ENCODE measurements around the gene HIPK1.
A peak's percentile ranks its signal among the peaks of the same experiment; 100 is the strongest.

HIPK1 gene

DNA sequence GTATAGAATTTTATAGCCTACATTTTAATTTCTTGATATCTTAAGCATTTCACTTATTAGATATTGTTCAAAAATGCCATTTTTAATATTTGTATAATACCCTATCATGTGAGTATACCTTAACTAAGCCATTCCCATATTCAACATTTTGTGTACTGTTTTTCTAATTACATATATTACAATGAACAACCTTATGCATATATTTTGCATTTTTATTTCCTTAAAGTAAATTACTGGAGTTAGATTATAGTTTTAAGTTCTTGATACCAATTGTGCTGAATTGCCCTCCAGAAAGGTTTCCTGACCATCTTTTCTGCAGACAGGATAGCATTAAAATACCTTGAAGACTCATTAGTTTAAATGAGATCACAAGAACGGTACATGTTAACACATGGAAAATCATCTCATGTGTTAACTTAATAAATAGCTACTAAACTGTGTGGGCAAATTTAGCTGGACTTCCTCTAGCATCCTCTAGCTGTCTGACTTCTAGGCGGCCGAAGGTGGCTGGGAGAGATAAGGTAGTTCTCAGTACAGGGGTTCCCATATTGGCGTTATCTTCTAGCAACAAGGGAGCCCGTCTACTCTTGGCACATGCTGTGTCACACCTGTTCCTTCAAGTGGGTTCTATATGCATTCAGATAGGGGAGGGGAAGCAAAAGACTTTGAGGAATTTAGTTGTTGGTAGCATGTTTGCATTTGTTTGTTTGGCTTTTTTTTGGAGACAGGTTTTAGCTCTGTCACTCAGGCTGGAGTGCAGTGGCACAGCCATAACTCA is 15.0 kb upstream of the HIPK1 start:
- no peak for DNase-seq

DNA sequence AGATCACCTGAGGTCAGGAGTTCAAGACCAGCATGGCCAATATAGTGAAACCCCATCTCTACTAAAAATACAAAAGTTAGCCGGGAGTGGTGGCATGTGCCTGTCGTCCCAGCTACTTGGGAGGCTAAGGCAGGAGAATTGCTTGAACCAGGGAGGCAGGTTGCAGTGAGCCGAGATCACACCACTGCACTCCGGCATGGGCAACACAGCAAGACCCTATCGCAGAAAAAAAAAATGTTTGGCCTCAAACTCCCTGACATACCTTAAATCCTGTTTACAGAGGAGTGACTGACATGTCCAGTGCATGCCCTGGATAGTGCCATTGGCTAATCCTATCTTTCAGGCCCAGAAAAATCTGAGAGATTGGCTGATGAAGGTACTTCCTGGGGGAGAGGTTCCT is 12.2 kb upstream of the HIPK1 start:
- no peak for DNase-seq

DNA sequence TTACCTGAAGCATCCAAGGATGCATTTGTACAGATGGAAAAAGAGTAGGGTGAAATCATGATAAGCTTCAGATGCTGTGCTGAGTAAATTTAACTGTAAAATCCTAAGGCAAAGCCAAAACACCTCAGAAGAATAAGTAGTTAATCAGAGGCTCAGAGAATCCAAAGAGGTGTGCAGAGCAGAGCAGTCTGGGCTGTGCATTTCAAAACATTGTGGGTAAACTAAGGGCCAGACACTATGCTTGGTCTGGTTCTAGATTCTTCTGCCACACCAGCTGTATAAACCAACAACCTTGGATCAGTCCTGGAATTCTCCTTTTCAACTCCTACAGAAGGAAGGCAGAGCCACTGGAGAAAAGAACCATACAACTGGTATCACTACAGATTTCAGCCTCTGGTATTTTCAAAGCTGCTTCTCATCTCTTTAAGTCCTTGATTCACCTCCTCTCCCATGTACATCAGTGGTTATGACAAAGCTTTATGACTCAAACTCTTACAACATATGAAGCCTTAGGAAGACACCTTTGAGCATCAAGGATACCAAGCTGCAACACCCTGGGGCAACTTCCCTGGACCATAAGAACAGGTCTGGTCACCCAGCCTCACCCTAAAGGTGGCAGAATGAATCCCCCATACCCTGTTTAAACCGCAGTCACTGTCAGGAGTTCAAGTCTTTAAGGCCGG is 11.6 kb upstream of the HIPK1 start:
- no peak for DNase-seq

DNA sequence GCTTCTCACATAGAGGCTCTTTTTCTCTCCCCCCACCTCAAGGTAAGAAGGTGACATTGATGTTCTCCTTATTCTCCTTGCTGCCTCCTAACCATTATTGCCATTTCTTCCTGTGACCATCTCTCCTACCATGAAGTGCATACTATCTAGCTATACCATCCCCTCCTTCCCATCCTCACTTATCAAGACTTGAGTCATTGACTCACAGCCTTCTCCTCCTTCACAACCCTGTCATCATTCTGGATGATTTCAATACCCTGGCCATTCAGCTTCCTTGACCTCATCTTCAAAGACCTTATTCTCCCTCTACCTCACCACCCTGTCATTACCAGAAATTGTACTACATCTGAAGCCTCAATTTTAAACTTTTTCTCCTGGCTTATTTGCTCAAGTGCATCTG is 10.9 kb upstream of the HIPK1 start:
- DNase-seq, result no peak

DNA sequence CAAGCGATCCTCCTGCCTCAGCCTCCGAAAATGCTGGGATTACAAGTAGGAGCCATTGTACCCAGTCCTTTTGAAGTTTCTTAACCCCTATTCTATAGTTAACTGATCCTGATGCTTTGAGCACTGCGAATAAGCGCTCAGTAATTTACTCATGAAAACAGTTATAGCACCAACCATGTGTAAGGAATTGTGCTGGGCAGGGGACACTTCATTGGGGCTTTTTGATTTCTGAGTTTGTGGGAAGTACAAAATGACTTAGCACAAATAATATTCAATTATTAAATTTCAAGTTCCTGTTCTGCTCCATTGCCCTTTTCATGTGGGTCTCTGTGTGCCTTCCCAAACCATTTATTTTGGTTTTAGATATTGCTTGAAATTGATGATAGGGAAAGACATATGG is 6.2 kb upstream of the HIPK1 start:
- no peak for DNase-seq

DNA sequence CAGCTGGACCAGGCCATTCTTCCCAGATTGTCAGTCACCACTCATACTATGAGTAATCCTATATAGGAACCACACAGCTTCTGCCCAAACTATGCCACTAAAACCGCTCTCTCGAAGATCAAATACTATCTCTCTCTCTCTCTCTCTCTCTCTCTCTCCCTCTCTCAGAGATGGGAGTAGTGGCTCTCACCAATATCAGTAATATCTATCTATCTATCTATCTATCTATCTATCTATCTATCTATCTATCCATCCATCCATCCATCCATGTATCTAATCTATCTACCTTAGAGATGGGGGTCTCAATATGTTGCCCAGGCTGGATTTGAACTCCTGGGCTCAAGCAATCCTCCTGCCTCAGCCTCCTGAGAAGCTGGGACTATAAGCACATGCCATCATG is 4.7 kb upstream of the HIPK1 start:
- no peak for DNase-seq

DNA sequence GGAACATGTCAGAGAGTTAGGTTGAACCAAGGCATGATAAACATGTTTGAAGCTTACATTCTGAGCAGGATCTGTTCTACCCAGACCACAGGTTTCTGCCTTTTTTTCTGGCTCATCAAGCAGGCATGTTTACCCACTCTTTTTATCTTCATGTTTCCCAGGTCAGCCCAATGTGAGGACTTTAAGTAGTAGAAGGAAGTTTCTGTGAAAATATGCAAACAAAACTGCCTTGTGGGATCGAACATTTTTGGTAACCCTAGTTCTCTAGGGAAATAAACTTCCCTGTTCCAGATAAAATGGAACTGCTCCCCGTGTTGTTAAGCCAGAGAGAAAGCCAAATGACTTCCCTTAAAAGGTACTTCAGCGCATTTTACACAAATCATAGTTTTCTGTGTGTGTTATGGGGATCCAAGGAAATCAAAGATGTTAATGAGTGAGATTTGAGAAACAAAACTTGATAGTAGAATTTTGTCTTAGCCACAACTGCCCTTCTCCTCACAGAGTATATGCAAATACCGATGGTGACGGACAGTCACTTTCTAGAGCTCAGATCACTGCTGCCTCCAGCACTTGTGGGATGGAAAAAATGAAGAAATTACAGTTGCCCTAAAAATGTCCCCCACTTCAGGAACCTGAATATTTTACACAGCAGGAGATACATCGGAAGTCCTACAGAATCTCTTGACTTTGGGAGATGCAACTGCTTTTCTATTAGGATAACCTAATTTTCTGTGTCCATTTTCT is 765 bp upstream of the HIPK1 start:
- no peak for DNase-seq

DNA sequence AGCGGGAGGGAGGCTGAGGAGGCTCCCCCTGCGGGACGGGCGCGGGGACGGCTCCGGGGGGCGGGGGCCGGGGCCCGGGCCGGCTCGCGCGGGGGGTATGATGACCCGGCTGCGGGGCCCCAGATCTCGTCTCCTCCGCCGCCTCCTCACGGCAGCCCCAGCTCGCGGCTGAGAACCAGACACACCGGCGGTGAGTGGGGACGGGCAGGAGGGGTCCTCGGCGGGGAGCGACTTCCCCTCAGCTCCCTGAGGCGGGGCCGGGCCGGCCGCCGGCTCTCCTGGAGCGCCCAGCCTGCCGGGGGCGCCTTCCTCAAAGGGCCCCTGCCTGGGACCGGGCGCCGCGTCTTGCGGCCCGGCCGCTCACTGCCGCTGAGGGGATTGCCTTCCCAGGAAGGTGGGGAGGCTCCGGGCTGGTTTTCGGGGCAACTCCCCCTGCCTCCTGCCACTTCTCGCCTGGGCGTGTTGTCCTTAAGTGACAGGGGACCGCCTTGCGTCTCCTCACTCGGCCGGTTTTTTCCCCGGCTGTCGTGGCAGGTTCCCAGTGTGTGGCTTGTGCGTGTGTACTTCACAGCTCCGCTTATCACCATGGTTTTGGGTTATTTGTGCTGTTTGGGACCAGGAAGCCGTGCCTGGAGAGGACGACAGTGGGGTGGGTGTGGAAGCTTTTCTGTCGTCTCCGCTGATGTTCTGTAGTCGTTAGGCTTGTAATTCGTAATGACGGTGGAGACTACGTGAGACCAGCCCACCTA is 800 bp downstream of the HIPK1 start:
- peak; percentile 87 for DNase-seq

DNA sequence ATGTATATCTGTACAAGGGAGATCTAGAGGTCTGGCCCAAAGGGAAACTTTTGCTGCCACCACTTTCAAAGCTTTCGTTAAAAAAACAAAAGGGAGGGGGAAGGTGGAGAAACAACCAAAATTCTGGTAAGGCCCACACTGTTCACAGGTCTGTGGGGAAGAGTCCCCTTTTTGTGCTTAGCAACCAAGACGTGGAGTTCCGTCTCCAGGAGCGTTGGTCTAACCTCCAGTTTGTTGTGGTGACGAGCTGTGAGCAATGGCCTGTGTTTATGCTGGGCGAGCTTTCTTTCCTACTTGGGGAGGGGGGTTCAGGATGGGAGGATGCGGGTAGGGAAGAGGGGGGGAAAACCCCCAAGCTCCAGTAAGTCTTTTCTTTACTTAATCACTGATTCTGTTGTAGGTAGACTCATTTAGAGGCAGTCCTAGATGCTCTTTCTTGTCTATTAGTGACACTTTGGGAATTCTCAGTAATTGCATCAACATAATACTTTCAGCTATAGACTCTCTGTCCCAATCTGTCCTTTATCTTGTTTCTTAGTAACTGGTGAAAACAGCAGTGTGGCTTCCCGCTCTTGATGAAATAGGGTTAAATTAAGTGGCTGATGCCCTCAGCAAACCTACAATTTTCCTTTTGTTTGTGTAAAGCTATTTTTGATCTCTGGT is 1.5 kb downstream of the HIPK1 start:
- DNase-seq, result peak; percentile 91

DNA sequence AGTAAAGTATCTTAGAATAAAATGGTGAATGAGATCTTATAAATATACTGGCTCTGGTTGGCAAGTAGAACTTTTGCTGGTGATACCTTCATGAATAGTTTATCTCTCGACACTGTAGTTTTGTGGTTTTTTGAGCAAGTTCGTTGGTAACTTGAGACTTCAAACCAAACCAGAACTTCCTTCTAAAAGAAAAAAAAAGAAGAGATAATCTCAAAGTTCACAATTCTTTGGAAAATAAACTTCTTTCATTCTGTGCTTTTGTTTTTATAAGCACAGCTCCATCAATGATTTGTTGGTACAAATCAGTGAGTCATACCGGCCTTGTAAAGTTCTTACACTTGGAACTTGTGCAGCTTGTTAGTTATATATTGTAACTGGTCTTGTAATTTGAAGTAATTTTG is 2.3 kb downstream of the HIPK1 start:
- no peak for DNase-seq

DNA sequence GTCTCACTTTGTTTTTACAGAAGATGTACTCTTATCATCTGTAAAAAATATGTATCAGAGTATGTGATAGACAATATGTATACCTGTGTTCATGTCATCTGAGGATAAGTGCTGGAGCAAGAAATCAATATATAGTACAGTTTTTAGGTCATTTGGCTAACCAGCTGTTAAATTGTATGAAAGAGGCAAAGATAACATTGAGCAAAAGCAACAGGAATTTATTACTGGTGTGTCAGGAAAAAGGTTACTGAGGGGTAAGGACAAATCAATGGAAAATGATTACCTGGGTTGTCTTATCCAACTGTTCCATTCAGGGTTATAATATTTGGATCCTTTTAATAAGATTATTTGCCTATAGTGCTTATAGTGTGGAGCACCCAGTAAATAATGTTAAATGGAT is 4.9 kb downstream of the HIPK1 start:
- DNase-seq, result no peak

DNA sequence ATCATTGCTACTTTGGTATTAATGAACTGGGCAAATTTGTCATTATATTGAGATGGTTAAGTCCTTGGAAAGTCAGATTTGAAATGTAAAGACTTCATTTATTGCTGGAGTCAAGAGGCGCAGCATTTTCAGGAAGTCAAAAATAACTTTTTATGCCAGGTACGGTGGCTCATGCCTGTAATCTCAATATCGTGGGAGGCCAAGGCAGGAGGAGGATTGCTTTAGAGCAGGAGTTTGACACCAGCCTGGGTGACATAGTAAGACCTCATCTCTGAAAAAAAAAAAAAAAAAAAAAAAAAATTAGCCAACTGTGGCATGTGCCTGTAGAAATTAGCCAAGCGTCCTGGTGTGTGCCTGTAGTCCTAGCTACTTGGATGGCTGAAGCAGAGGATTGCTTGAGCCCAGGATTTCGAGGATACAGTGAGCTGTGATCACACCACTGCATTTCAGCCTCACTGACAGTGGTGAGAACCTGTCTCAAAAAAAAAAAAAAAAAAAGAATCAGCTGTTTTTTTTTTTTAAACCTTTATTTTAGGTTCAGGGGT is 5.5 kb downstream of the HIPK1 start:
- DNase-seq, result no peak

DNA sequence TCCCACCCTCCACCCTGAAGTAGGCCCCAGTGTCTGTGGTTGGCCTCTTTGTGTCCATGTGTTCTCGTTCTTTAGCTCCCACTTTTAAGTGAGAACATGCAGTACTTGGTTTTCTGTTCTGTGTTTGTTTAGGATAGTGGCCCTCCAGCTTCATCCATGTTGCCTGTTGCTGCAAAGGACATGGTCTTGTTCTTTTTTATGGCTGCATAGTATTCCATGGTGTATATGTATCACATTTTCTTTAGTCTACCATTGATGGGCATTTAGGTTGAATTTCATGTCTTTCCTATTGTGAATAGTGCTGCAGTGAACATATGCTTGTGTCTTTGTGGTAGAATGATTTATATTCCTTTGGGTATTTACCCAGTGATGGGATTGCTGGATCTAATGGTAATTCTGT is 6.1 kb downstream of the HIPK1 start:
- no peak for DNase-seq

DNA sequence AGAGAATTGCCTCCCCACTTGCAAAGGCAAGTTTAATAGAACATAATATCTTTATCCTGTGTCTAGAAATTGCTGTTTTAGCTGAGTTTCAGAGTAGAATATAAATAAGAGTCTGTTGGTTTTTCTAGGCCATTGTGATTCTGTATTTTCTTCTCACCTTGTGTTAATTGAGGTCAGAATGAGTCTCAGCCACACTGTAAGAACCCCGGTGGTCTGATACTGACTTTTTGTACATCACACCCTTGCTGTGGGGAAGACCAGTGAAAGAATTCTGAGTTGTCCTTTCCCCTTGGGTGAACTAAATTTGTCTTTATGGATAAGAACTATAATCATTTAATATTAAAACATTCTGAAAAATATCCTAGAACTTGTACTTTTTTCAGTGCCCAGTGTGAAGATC is 6.8 kb downstream of the HIPK1 start:
- no peak for DNase-seq

DNA sequence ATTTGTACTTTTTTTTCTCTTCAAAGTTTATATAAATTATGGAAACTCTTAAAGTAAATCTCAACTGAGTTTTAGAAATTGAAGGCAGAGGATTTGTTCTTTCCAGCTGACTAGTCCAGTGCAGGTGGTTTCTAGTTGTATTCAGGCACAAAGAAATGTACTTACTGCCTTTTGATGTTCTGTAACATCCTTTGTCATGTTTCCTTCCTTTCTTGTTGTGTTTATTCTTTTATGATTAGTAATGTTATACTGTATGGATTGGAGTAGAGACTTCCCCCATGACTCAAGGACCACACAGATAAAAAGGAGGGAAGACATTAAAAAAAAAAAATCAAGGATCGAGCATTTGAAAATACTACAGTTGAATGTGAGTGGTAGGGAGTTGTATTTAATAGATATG is 8.0 kb downstream of the HIPK1 start:
- DNase-seq, result no peak

DNA sequence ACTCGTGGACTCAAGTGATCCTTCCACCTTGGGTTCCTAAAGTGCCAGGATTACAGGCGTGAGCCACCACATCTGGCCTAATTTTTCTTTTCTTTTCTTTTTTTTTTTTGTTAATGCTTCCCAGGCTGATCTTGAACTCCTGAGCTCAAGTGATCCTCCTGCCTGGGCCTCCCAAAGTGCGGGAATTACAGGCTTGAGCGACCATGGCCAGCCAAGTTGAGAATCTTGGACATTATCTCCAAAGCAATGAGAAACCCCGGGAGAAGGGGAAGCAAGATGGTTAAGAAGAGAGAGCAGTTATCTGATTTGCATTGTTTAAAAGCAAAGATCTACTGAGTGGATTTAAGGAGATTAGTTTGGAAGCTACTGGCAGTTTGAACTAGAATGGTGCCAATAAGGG is 9.1 kb downstream of the HIPK1 start:
- DNase-seq, result no peak

DNA sequence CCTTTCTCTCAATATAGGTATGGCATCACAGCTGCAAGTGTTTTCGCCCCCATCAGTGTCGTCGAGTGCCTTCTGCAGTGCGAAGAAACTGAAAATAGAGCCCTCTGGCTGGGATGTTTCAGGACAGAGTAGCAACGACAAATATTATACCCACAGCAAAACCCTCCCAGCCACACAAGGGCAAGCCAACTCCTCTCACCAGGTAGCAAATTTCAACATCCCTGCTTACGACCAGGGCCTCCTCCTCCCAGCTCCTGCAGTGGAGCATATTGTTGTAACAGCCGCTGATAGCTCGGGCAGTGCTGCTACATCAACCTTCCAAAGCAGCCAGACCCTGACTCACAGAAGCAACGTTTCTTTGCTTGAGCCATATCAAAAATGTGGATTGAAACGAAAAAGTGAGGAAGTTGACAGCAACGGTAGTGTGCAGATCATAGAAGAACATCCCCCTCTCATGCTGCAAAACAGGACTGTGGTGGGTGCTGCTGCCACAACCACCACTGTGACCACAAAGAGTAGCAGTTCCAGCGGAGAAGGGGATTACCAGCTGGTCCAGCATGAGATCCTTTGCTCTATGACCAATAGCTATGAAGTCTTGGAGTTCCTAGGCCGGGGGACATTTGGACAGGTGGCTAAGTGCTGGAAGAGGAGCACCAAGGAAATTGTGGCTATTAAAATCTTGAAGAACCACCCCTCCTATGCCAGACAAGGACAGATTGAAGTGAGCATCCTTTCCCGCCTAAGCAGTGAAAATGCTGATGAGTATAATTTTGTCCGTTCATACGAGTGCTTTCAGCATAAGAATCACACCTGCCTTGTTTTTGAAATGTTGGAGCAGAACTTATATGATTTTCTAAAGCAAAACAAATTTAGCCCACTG is 11.5 kb downstream of the HIPK1 start:
- peak; percentile 59 for DNase-seq

DNA sequence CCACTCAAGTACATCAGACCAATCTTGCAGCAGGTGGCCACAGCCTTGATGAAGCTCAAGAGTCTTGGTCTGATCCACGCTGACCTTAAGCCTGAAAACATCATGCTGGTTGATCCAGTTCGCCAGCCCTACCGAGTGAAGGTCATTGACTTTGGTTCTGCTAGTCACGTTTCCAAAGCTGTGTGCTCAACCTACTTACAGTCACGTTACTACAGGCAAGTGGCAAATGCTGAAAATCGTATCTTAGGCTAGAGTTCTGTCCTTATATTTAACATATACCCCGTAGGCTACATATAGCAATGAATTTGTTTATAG is 12.1 kb downstream of the HIPK1 start:
- no peak for DNase-seq

DNA sequence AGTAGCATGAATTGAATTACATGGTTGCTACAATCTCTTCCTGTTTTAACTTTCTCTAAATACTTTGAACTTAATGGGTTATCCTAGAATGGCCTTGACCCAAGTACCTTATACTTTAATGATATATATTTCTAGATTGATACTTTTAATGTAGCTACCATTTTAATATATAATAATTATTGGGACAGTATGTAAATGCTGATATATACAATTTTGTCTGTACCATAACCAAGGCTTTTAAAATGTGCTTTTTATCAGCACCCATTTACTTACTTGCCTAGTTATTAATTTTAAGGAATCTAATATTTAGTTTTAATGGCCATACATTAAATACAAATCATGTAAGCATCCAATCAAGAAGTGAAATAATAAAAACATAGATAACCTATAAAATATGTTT is 13.4 kb downstream of the HIPK1 start:
- DNase-seq, result no peak

DNA sequence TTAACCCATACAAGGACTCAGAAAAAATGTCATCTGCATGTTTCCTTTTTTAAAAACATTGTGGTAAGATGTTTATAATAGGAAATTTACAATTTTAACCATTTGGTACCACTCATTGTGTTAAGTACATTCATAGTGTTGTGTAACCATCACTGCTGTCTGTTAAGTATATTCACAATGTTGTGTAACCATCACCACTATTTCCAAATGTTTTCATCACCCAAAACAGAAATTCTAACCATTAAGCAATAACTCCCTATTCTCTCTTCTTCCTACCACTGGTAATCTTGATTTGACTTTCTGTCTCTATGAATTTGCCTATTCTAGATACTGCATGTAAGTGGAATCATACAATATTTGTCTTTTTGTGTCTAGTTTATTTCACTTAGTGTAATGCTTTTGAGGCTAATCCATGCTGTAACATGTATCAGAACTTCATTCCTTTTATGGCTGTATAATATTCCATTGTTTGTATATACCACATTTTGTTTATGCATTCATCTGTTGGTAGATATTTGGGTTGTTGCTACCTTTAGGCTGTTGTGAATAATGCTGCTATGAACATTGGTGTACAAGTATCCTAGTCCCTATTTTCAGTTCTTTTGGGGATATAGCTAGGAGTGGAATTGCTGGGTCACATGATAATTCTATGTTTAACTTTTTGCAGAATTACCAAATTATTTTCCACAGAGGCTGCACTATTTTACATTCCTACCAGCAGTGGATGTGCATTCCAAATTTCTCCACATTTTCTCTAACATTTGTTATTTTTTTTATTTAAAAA is 14.1 kb downstream of the HIPK1 start:
- no peak for DNase-seq

DNA sequence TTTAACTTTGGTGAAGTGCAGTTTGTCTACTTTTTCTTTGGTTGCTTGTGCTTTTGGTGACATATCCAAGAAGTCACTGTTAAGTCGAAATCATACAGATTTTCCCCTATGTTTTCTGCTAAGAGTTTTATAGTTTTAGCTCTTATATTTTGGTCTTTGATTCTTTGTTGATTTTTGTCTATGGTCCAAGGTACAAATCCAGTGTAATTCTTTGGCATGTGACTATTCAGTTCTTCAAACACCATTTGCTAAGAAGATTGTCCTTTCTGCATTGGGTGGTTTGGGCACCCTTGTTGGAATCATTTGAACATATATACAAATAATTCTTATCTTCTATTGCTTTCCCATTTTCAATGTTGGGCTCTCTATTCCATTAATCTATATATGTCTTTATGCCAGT is 16.2 kb downstream of the HIPK1 start:
- no peak for DNase-seq

Data from CD4-positive, alpha-beta T cell treated with Interleukin-15 for 1 hour (primary cell).